Gastroesophageal sphincter (tissue), 4 donors: ENCODE measurements around the gene GALNT7. TPM values are rescaled to one million over a fixed set of nuclear protein-coding genes. Genes with fewer than 3 reads are reported as not detected.

Experiments
- ATAC-seq: fragments of 150-250 bp; one replicate; pipeline ENCODE4 v1.9.1; 2016; ENCODE audit warnings: mild to moderate bottlenecking, moderate library complexity
- H3K27ac ChIP-seq, 4 donors: fragments of 200-600 bp; sonication (generic) in 3 of 4; 1 replicate in 3 of 4; 2 replicates in 1 of 4; pipeline ENCODE4 v1.5.1; 2016 to 2019
- H3K27me3 ChIP-seq: fragments of 200-600 bp; sonication (generic); one replicate; pipeline ENCODE4 v1.5.1; 2019
- H3K36me3 ChIP-seq, 2 donors: fragments of 200-600 bp; sonication (generic); one replicate each; pipeline ENCODE4 v1.5.1; 2019; ENCODE audit warnings: control low read depth in 1 of 2
- H3K4me1 ChIP-seq, 3 donors: fragments of 200-600 bp; sonication (generic); 1 replicate in 2 of 3; 2 replicates in 1 of 3; pipeline ENCODE4 v1.5.1; 2016 to 2019; ENCODE audit warnings: control low read depth in 2 of 3
- H3K4me3 ChIP-seq, 2 donors: fragments of 200-600 bp; sonication (generic); one replicate each; pipeline ENCODE4 v1.5.1; 2019; ENCODE audit warnings: mild to moderate bottlenecking in 1 of 2, moderate library complexity in 1 of 2
- H3K9me3 ChIP-seq, 3 donors: fragments of 200-600 bp; sonication (generic); one replicate each; pipeline ENCODE4 v1.5.1; 2017 to 2019; ENCODE audit warnings: control low read depth in 2 of 3
- CTCF ChIP-seq, 4 experiments: fragments of 200-600 bp in 2 of 4; fragments of 450-650 bp in 2 of 4; sonication (generic) in 1 of 4; IDR thresholded peaks; one replicate each; pipeline ENCODE4 v1.5.1; 2017 to 2019; ENCODE audit warnings: antibody characterized with exemption in 4 of 4, mild to moderate bottlenecking in 2 of 4, moderate library complexity in 2 of 4
- EP300 ChIP-seq: sonication (generic); formaldehyde crosslinking; IDR thresholded peaks from one replicate; pipeline ENCODE4 v1.6.1; 2017; ENCODE audit warnings: antibody characterized with exemption, mild to moderate bottlenecking
- POLR2A ChIP-seq, 2 donors: fragments of 450-650 bp; IDR thresholded peaks; one replicate each; pipeline ENCODE4 v1.6.1; 2017; ENCODE audit warnings: antibody characterized with exemption in 2 of 2, mild to moderate bottlenecking in 2 of 2, moderate library complexity in 1 of 2
- POLR2AphosphoS5 ChIP-seq: sonication (generic); formaldehyde crosslinking; IDR thresholded peaks from one replicate; pipeline ENCODE4 v1.6.1; 2017; ENCODE audit warnings: antibody characterized with exemption
- WGBS, 2 donors: methylation state at CpG; one replicate each; pipeline ENCODE4 v1.1.5; 2018; ENCODE audit warnings: low coverage in 1 of 2; 5-methylcytosine and 5-hydroxymethylcytosine counted together
- total RNA-seq, 4 donors: library from RNA; depleted of rRNA; stranded (reverse); fragments of >200 nt; gene quantifications; one replicate each; pipeline ENCODE4 v1.1.0, GENCODE V29; 2016

The GALNT7 gene
- total RNA-seq, 4 donors from 2014 or later: 13.7 to 30.3 (median 17.5) TPM

- no peak for TF ChIP-seq POLR2A (IDR thresholded peaks at IDR 0.05)
- no peak for TF ChIP-seq CTCF (IDR thresholded peaks at IDR 0.05)
- no peak for TF ChIP-seq POLR2AphosphoS5
- TF ChIP-seq EP300: no peak
- H3K27me3 ChIP-seq: no peaks in the 10 kb centered on the region
- H3K4me1 ChIP-seq: no peaks in the 10 kb centered on the region
- no peak overlapping the region for H3K4me3 ChIP-seq
- no peak overlapping the region for H3K27ac ChIP-seq
- ATAC-seq: no peak
- 75 to 85% methylated on average over 2 to 3 of the region's 3 CpGs for WGBS, 2 donors
- H3K9me3 ChIP-seq: no peaks in the 10 kb centered on the region
- H3K36me3 ChIP-seq: no peaks in the 10 kb centered on the region
Measured at GRCh38 chr4:173343832-173344397, 175.3 kb downstream of the GALNT7 start.

- no peaks in the 10 kb centered on the region for H3K4me1 ChIP-seq
- no peaks in the 10 kb centered on the region for H3K27me3 ChIP-seq
- H3K9me3 ChIP-seq: no peaks in the 10 kb centered on the region
- H3K27ac ChIP-seq: no peak overlapping the region
- H3K4me3 ChIP-seq: no peak overlapping the region
- TF ChIP-seq EP300 (no peak), POLR2AphosphoS5 (no peak), CTCF (IDR thresholded peaks at IDR 0.05) (no peak), POLR2A (IDR thresholded peaks at IDR 0.05) (no peak)
- H3K36me3 ChIP-seq: no peaks in the 10 kb centered on the region
- no peak for ATAC-seq
- WGBS, 2 donors: 77 to 90% methylated on average over 2 of the region's 2 CpGs
Measured at GRCh38 chr4:173345648-173346047, 177.0 kb downstream of the GALNT7 start.

DNA sequence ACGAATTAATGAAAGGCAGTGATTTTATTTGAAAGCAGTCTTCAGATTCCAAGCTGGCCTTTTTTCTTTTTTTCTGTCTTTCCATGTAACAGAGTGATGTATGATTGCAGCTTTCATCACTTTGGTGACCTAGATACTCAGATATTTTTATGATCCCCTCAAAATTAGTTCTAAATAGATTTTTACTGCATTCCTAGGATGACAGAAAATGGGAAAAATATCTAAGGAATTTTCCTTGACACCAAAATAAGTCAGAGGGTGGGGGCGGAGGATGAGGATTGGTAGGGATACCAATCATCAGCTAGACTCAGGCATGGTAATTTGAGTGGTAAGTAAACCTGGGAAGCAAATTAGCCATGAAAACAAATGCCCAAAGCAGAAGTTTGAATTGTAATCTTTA, 177.5 kb downstream of the GALNT7 start:
- no peak for ATAC-seq
- H3K4me1 ChIP-seq: no peaks in the 10 kb centered on the region
- H3K4me3 ChIP-seq: no peak overlapping the region
- no peaks in the 10 kb centered on the region for H3K36me3 ChIP-seq
- TF ChIP-seq EP300 (no peak), POLR2AphosphoS5 (no peak), CTCF (IDR thresholded peaks at IDR 0.05) (no peak)
- no peaks in the 10 kb centered on the region for H3K9me3 ChIP-seq
- no peaks in the 10 kb centered on the region for H3K27me3 ChIP-seq
- WGBS, 2 donors: 83 to 86% methylated on average over 1 to 2 of the region's 2 CpGs
- no peak overlapping the region for H3K27ac ChIP-seq

- no peak for ATAC-seq
- Histone ChIP-seq H3K27ac (no peak overlapping the region), H3K36me3 (no peaks in the 10 kb centered on the region), H3K4me3 (no peak overlapping the region), H3K27me3 (no peaks in the 10 kb centered on the region), H3K4me1 (no peaks in the 10 kb centered on the region), H3K9me3 (no peaks in the 10 kb centered on the region)
- WGBS, 2 donors: no CpG with 5 or more reads among the region's 1 CpG
- no peak for TF ChIP-seq EP300
- no peak for TF ChIP-seq POLR2A (IDR thresholded peaks at IDR 0.05)
- TF ChIP-seq POLR2AphosphoS5: no peak
- TF ChIP-seq CTCF (IDR thresholded peaks at IDR 0.05): no peak
Measured at GRCh38 chr4:173347467-173347866, 178.9 kb downstream of the GALNT7 start.

DNA sequence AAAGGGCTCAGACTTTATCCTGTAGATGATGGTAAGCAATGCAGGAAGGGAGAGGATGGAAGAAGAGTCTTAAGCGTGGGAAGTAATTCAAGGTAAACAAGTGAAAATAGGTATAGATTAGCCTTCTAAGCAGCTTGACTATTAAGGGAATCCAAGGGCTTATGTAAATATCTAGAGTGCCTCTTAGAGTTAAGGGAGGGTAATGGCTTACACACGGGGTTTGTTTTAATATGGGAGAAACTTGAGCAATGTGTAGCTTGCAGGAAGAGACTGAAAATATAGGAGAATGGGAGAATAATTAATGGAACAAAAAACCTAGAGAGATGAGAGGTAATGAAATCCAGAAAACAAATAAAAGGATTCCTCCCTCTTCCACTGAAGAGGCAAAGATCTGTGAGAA, 189.3 kb downstream of the GALNT7 start:
- Histone ChIP-seq H3K36me3 (peaks cover 0 to 5% of the 10 kb centered on the region in 2 donors), H3K4me3 (no peak overlapping the region), H3K4me1 (peaks cover 0 to 3% (median 0%) of the 10 kb centered on the region in 3 donors), H3K27ac (no peak overlapping the region), H3K9me3 (no peaks in the 10 kb centered on the region), H3K27me3 (no peaks in the 10 kb centered on the region)
- no peak for ATAC-seq
- TF ChIP-seq POLR2AphosphoS5 (no peak), CTCF (IDR thresholded peaks at IDR 0.05) (no peak), EP300 (no peak), POLR2A (IDR thresholded peaks at IDR 0.05) (no peak)
- 53 to 74% methylated on average over 2 of the region's 2 CpGs for WGBS, 2 donors
